Ishikawa (cell line): ENCODE measurements around the gene ECT2L.

Experiments
- FOXM1 ChIP-seq: IDR thresholded peaks from 2 replicates; pipeline ENCODE4 v1.6.1; 2012; ENCODE audit warnings: low read depth, borderline replicate concordance
- TF ChIP-seq, protein P1 (sequence below): IDR thresholded peaks from 2 replicates; pipeline ENCODE4 v1.6.1; 2012; ENCODE audit warnings: low read depth, mild to moderate bottlenecking

DNA sequence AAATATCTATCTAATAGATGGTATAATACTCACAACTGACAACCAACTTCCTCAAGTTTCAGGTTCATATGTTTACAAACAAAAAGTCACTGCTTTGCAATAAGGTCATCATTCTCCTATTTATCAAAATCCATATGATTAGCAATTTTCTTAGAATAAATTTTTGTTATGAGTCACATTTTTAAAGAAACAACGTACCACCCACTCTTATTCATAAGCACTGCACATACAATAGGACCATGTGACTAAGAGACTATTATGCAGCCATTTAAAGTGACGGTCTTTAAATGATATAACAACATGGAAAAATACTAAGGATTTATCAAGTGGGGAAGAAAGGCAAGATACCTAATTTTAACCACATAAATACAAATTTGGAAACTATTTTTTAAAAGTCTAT lies 152.1 kb downstream of the ECT2L start:
- no peak for TF ChIP-seq FOXM1
- TF ChIP-seq, protein P1, sequence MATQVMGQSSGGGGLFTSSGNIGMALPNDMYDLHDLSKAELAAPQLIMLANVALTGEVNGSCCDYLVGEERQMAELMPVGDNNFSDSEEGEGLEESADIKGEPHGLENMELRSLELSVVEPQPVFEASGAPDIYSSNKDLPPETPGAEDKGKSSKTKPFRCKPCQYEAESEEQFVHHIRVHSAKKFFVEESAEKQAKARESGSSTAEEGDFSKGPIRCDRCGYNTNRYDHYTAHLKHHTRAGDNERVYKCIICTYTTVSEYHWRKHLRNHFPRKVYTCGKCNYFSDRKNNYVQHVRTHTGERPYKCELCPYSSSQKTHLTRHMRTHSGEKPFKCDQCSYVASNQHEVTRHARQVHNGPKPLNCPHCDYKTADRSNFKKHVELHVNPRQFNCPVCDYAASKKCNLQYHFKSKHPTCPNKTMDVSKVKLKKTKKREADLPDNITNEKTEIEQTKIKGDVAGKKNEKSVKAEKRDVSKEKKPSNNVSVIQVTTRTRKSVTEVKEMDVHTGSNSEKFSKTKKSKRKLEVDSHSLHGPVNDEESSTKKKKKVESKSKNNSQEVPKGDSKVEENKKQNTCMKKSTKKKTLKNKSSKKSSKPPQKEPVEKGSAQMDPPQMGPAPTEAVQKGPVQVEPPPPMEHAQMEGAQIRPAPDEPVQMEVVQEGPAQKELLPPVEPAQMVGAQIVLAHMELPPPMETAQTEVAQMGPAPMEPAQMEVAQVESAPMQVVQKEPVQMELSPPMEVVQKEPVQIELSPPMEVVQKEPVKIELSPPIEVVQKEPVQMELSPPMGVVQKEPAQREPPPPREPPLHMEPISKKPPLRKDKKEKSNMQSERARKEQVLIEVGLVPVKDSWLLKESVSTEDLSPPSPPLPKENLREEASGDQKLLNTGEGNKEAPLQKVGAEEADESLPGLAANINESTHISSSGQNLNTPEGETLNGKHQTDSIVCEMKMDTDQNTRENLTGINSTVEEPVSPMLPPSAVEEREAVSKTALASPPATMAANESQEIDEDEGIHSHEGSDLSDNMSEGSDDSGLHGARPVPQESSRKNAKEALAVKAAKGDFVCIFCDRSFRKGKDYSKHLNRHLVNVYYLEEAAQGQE: no peak
